GM15510 (cell line): ENCODE measurements around the gene EFCAB7.

Source experiments
- POLR2A ChIP-seq: IDR thresholded peaks from 3 replicates; pipeline ENCODE4 v1.6.1; 2011; ENCODE audit warnings: borderline replicate concordance; ENCODE audit not compliant: insufficient read length; ENCODE audit errors: extremely low read depth

EFCAB7 gene

DNA sequence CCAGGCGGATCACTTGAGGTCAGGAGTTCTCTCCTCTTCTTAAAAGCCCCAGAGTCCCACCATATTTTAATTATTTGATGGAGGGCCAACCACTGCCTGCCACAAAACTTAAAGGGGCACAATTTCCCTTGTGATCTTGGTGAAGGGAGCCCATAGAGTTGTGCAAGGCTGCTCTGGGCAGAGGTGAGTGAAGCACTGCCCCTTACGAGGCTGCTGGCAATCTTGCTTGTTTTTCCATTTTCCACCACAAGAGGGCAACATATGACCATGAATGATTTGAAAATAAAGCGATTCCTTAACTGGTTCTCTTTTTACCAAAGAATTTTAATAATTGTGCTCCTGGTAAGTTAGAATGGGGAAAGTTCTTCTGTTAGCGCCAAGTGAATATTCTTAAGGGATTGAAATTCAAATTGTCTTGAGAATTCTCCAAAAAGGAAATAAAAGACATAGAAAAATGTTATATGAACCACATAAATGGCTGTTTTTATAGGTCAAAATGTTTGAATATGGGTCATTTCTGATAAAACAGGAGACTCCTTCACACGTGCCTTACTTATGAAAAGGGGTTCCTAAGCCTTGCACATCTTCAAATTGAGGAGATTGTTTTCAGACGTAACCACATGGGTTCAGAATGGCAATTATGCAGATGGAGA lies 92.6 kb downstream of the EFCAB7 start:
- no peak for TF ChIP-seq POLR2A

GRCh38 chr1:63617450-63617849 lies 94.1 kb downstream of the EFCAB7 start:
- no peak for TF ChIP-seq POLR2A

DNA sequence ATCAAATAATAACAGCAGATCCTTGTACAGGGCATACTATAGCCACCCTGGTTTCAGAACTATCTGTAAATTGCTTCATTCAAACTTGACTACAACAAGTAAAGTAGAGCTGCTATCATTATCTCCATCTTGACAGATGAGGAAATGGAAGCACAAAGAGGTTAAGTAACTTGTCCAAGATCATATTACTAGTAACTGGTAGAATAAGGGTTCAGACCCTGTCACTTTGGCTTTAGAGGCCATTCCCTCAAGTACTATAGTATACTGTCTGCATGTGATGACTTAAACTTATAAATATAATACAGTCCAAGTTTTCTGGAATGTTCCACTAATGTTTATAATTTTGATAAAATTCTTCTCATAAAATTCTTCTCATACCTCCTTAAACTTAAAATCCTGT lies 94.7 kb downstream of the EFCAB7 start:
- no peak for TF ChIP-seq POLR2A

GRCh38 chr1:63619558-63619957 lies 96.2 kb downstream of the EFCAB7 start:
- TF ChIP-seq POLR2A = no peak

DNA sequence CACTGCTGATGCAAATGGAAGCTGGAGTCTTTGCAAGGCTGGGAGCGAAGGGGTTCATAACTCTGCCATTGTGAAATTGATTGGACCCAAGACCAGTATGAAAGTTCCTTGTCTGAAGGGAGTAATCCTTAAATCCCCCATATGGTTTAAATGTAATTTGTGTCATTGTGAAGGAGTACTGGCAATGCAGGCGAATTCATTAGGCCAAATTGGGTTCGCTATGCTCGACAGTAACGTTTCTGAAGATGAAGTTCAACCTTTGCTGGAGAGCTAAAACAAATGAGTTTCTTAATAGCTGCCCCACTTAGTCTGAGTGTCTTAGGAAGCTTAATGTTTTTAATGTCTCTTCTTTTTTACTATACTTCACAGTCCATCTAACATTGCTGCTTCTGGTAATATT lies 97.3 kb downstream of the EFCAB7 start:
- no peak for TF ChIP-seq POLR2A

DNA sequence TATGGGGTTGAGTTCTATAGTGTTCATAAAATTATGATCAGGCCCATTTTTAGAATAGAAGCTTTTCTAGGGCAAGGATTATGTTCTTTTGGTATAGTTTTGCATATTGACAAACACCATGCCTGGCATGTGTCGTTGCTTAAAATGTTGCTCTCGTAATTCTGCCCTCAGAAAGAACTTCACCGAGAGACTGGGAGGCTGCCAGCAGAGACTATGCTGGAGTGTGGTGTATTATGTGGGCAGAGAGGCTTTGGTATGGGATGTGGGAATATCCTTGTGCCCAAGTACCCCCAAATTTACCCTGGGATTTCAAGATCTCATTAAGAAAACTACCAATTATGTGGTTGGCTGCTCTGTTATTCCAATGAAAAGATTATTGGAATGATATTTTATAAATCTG lies 97.8 kb downstream of the EFCAB7 start:
- no peak for TF ChIP-seq POLR2A

DNA sequence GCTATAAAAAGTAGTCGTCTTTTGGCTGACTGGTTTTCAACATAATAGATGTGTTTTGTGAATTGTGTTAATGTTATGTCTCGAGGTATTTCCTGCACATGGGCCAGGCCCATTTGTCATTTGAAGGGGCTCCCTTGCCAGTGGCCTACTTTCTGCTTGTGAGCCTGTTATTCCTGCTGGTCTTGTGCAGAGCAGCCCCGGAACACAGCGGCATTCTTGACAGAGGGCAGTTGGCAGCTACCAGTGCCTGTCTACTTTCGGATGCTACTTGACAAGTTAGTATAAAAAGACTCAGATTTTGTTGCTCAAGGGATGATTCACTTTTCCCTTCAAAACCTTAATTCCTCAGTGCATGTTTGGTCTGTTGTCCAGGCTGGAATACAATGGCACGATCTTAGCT lies 98.4 kb downstream of the EFCAB7 start:
- TF ChIP-seq POLR2A = no peak
